Jurkat, Clone E6-1 (cell line): Measurements from ENCODE around the gene SCLT1.
"Not testable (repeated sequence)": the region's sequence is repeated elsewhere in the genome, so short reads cannot be mapped to it uniquely, and the experiment has no call there.

Source experiments
- DNase-seq: peaks from one replicate; pipeline ENCODE4 v3.0.0-alpha.2; 2011; ENCODE audit warnings: low read depth, low spot score
- H3K4me3 ChIP-seq: 2 replicates; pipeline ENCODE4 v1.5.1; 2011; ENCODE audit warnings: mild to moderate bottlenecking, low read length, control low read depth, moderate library complexity

SCLT1 gene

GRCh38 chr4:129085472-129085871, 7.9 kb downstream of the SCLT1 start:
- no peak for DNase-seq
- H3K4me3 ChIP-seq, result no peak overlapping the region

DNA sequence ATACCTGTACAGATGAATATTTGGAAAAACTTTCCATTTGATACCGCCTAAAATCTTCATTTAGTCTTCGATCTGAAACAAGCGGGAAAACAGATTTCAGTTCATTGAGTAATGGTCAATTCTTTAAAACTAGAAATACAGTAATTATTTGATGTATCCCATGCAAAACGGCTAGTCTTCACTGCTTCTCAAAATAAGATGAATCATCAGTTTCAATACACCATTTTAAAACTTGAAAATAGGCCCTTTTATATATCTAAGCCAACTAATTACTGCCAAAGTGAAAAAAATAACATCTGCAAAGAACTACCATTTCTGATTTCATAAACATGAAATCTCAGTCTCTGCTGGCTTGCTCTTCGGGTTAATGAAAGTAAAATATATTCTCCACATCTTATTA, 11.0 kb downstream of the SCLT1 start:
- H3K4me3 ChIP-seq, result no peak overlapping the region
- DNase-seq, result no peak

- no peak for DNase-seq
- no peak overlapping the region for H3K4me3 ChIP-seq
Observed at GRCh38 chr4:129080129-129080528, 13.2 kb downstream of the SCLT1 start.

GRCh38 chr4:129077326-129077725, 16.0 kb downstream of the SCLT1 start:
- DNase-seq, result no peak
- H3K4me3 ChIP-seq, result no peak overlapping the region

DNA sequence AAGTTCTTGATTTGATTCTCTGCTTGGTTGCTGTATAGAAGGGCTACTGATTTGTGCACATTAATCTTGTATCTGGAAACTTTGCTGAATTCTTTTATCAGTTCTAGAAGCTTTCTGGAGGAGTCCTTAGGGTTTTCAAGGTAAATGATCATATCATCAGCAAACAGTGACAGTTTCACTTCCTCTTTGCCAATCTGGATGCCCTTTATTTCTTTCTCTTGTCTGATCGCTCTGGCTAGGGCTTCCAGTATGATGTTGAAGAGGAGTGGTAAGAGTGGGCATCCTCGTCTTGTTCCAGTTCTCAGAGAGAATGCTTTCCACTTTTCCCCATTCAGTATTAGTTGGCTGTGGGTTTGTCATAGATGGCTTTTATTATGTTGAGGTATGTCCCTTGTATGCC, 23.8 kb downstream of the SCLT1 start:
- DNase-seq, H3K4me3 ChIP-seq: not testable (repeated sequence)

DNA sequence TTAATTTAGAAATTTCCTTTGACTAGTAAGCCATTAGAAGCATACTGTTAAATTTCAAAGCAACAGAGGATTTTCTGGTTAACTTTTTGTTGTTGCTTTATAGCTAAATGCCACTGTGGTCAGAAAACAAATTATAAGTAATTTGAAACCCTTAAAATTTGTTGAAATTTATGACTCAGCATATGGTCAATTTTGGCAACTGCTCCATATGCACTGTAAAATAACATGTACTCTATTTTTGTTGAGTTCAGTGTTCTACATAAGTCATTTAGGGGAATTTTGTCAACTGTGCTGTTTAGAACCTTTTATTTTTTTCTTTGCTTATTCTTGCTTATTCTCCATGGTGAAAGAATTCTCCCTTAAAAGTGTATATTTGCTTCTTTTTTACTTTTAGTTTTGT, 28.6 kb downstream of the SCLT1 start:
- no peak for DNase-seq
- H3K4me3 ChIP-seq, result no peak overlapping the region

GRCh38 chr4:129063640-129064039, 29.7 kb downstream of the SCLT1 start:
- no peak overlapping the region for H3K4me3 ChIP-seq

GRCh38 chr4:129062580-129062979, 30.8 kb downstream of the SCLT1 start:
- H3K4me3 ChIP-seq, result no peak overlapping the region
- DNase-seq, result no peak

More at GRCh38 chr4:129063640-129064039, 29.7 kb downstream of the SCLT1 start:
- no peak for DNase-seq

- no peak overlapping the region for H3K4me3 ChIP-seq
- DNase-seq, result no peak
Observed at GRCh38 chr4:129059028-129059427, 34.3 kb downstream of the SCLT1 start.

DNA sequence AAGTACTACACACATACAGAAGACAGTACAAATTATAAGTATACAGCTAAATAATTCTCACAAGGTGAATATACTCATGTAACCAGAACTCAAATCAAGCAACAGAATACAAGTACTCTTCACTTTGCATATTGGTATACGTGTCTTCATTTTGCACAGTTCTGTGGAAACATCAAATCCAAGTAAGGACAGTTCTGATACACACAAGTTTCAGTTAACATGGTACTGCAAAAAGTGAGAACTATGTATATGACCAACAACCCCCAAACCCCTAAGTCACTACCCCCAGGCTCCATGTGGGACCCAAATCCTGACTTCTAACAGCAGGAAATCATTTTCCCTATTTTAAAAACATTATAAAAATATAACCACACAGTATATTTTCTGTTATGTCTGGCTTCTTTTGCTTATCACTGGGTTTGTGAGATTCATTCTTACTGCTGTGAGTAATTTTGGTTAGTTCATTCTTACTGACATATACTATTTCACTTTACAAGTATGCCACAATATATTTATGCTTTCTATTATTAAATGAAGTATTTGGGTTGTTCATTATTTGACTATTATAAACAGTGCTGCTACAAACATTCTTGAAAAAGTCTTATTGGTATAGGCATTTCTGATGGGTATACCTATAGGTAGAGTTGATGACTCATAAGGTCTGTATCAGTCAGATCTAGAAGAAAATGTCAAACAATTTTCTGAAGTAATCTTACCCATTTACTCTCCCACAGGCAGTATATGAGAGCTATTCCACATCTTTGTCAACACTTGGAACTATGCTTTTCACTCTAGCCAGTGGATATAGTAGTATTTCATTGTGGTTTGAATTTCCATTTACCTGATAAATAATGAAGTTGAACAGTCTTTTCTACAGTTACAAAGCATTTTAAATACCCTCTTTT, 47.0 kb downstream of the SCLT1 start:
- no peak overlapping the region for H3K4me3 ChIP-seq
- DNase-seq, result no peak

DNA sequence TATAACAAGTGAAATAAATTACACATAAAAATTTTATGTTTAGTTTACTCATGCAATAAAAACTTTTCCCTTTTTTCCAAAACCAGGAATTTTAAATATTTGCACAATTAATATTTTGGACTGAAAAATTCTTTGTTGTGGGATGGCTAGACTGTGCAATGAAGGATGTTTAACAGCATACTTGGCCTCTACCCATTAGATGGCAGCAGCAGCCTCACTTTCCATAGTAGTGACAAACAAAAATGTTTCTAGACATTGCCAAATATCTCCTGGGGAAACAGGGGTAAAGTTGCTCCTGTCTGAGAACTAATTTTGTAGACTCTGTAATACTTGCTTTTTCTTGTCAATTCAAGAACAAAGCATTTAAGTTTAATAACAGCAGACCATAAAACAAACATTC, 49.8 kb downstream of the SCLT1 start:
- no peak overlapping the region for H3K4me3 ChIP-seq
- no peak for DNase-seq

- no peak overlapping the region for H3K4me3 ChIP-seq
- no peak for DNase-seq
Observed at GRCh38 chr4:129040471-129040870, 52.9 kb downstream of the SCLT1 start.

- DNase-seq, result no peak
- H3K4me3 ChIP-seq, result no peak overlapping the region
Observed at GRCh38 chr4:129037093-129037492, 56.2 kb downstream of the SCLT1 start.

DNA sequence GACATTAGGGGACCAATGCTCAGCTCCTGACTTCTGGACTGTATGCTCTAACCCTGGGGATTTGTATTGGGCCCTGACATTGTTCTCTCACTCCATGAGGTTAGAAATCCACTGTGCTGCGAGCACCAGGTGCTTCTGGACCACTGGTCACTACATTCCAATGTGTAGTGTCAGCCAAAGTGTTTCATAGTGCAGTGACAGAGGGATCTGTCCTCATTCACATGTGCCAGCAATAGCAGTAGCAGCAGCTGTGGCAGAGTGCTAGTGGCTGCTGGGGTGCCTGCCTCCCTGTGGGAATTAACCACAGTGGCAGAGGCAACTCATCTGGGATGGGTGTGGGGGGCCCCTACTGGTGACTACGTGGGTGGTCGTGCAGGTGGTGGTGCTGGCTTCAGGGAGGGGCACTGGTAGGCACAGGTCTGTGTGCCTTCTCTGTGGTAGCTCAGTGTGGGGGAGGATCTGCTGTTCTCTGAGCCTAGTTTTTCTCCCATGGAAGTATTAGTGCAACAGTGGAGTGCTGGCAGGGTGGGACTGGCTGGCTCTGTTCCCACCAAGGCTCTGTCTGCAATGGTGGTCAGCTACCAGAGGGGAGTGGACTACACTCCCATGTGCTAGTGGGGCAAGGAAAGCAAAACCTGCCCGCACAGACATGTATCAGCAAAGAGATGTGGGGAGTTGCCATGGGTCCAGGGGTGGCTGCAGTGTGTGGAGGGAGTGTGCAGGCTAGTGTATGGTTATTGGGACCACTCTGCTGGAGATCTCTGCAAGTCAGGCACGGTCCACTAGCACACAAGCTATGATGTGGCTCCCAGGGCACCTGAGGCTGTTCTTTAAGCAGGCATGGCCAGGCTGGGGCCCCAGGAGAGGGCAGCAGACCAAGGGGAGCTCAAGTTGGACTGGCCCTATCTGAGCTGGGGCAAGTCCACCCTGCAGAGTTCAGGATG, 78.5 kb downstream of the SCLT1 start:
- no peak overlapping the region for H3K4me3 ChIP-seq
- DNase-seq, result peak; percentile 5

DNA sequence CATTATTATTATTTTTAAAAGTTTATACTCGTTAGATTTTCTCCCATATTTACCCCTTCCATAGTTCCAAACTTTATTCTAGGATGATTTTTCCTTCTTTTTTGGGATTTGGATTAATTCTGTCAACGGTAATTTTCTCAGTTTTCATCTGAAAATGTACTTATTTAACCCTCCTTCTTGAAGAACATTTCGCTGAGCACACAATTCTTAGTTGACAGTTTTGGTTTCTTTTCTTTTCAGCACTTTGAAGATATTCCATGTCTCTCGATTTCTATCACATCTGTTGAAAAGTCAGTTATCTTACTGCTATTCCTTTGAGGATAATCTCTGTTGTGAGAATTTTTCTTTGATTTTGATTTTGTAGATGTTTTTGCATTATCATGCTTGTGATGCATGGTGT, 85.2 kb downstream of the SCLT1 start:
- no peak for DNase-seq
- H3K4me3 ChIP-seq, result no peak overlapping the region

DNA sequence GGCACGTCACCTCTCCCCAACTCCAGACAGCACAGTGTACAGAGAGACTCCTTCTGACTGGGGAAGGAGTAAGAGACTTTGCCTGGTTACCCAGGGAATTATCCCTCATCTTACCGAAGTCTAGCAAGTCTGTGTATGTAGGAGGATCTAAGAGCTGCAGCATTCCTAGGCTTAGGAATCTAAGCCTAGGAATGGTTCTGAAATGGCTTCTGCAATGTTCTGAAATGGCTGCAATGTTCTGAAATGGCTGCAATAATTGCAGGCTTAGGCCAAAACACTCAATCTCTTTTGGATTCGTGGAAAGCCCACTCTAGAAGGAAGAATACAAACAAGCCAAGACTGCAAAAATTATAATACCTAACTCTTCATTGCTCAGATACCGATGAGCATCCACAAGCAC, 106.4 kb downstream of the SCLT1 start:
- no peak overlapping the region for H3K4me3 ChIP-seq
- no peak for DNase-seq

- no peak overlapping the region for H3K4me3 ChIP-seq
- DNase-seq, result no peak
Observed at GRCh38 chr4:128986019-128986418, 107.3 kb downstream of the SCLT1 start.

DNA sequence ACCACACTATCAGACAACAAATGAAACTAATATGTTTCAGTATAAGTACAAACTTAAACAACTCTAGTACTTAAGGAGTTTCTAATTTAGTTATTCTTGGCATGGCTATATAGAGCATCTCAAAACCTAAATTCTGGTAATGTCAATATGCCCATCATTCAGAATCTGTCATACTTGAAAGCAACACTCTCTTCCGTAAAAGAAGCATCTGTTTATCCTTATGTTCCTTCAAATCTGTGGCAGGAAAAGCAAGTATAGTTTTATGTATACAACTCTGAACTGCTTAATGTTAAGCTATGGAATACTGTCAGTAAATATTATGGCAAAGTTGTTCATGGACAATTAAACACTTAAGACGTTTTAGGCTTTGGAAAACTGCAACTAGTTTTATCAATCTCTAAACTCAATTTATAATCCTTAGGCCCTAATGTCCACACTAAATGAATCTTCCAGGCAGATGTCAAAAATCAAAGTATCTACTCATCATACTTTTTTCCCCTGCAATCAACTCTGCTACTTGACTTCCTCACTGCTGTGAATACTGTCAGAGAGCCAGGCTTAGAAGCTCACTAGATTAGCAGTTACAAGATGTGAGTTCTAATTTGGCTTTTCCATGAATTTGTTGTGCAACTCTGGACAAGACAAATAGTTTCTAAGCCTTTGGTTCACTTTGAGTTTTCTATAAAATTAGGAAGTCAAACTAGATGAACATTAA, 109.4 kb downstream of the SCLT1 start:
- H3K4me3 ChIP-seq, result no peak overlapping the region
- no peak for DNase-seq

DNA sequence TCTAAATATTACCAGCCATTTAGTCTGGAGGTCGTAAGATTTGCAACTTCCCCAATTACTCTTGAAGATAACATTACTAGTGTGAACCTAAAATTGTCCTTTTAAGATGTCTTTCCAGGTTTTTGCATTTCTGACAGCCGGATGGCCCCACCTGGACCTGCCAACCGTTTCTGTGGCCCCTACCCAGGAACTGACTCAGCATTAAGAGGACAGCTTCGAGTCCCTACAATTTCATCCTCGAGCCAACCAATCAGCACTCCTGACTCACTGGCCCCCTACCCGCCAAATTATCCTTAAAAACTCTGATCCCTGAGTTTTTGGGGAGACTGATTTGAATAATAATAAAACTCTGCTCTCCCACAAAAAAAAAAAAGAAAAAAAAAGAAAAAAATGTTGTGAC, 112.0 kb downstream of the SCLT1 start:
- DNase-seq, result no peak
- H3K4me3 ChIP-seq, result no peak overlapping the region
